ENCODE data around the gene ARFRP1. TPM values are rescaled to one million over a fixed set of nuclear protein-coding genes. Genes with fewer than 3 reads are reported as not detected.
A peak's percentile ranks its signal among the peaks of the same experiment; 100 is the strongest.

ARFRP1 gene
- total RNA-seq (2014; rRNA removed; shearing (Covaris generic)) (47.9 and 53.3 TPM in 2 replicates), total RNA-seq (2022) (82.1 and 85.6 TPM in 2 replicates), Bru-seq, nascent RNA (percentile 65 among the genes with signal in this experiment), BruChase-seq, experiment 1, labeled RNA remaining after a 6-hour chase (percentile 77 among the genes with signal in this experiment), BruChase-seq, experiment 2, labeled RNA remaining after a 2-hour chase (percentile 76 among the genes with signal in this experiment)
- long read RNA-seq, transcript ARFRP1-214 (8 exons, 2,559 nt): major isoform, 14 of 103 reads
- long read RNA-seq, transcript ARFRP1-207 (7 exons, 1,698 nt): minor isoform, 7 of 103 reads
- long read RNA-seq, partial matches to known transcripts: 8 of 103 reads
- long read RNA-seq, other reads (novel, unspliced or antisense): 64 of 103 reads

DNA sequence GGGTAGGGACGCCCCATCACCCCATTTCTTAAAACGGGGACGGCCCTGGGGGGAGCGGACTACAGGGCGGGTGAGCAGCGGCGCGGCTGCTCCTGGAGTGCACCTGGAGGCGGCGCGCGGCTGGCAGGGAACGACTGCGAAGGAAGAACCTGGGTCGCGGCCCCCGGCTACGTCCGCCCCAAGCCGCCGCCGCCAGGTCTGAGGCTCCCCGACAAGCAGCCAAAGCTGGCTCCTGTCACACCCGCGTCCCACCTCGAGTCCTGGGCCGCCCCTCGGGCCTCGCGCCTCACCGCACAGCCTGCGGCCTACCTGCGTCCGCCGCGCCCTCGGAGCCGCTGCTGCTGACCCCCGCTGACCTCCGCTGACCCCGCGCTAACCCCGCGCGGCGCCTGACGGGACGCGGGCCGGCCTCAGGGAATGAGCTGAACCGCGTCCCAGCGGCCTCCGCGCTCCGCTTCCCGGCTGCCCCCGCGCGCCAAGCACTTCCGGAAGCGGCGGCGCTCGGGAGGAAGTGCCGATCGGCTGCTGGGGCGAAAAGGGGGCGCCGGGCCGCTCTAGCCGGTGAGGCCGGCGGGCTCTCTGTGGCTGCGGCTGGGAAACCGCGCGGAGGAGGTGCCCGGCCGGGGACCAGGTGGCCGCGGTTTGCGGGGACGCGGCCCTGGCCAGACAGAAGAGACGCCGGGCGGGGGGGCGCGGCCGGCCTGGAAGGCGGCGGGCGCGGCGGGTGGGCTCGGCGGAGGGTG lies at the start of gene ARFRP1, which contains the start of gene ZGPAT:
Gene ARFRP1 (minus strand): TSS at position 419 of the 743 bp plus-strand sequence. CDS start 885 bp downstream, outside the sequence.
Gene ZGPAT (plus strand): TSS at position 482 of the 743 bp plus-strand sequence. CDS start 542 bp downstream, outside the sequence.
- H3K27ac ChIP-seq (ENCODE audit: low read depth, low read length, poor library complexity, severe bottlenecking): peak within 1 kb of the TSS; percentile 71
- peak within 1 kb of the TSS; percentile 39; the same call in 1 of the 2 replicates for H2AFZ ChIP-seq (ENCODE audit: low read length)
- ChIA-PET POLR2A (interaction anchor here (0.6 to 2.2 kb wide), 3 partner anchors 29 to 67 kb away, joined by 3 to 13 read pairs (median 5); partner anchors contain the start of gene LIME1), CTCF (ENCODE audit: unreplicated experiment) (interaction anchor here (0.5 to 1.2 kb wide), 3 partner anchors 19 to 81 kb away, joined by 3 read pairs; no protein-coding TSS in a partner anchor)
- H4K20me1 ChIP-seq (ENCODE audit: insufficient read depth, low read length): peaks cover 8% of the 10 kb centered on the region; the same call in 1 of the 2 replicates
- no TSS peak for BruUV-seq (replicated peaks)
- no peaks in the 10 kb centered on the region for H3K9me2 ChIP-seq (ENCODE audit: insufficient read depth, low read length)
- peak within 1 kb of the TSS; percentile 79 for H3K4me2 ChIP-seq (ENCODE audit: low read length)
- intact Hi-C loops (cut with micrococcal nuclease; ENCODE audit: unreplicated experiment): loop anchor here (1.0 to 5.0 kb wide), 5 partner anchors 21 to 157 kb away; partner anchors contain the start of gene LIME1
- peak within 1 kb of the TSS; percentile 97 for H3K4me3 ChIP-seq (ENCODE audit: low read depth, low read length, poor library complexity, severe bottlenecking)
- H3K9me3 ChIP-seq (ENCODE audit: low read length): peaks cover 10% of the 10 kb centered on the region
- peak; percentile 90 for DNase-seq (ENCODE audit: low spot score)
- TF ChIP-seq EZH2phosphoT487 (IDR thresholded peaks at IDR 0.05; ENCODE audit: borderline replicate concordance, low read depth, low read length): no peak
- no peak for TF ChIP-seq CTCF (conservative IDR thresholded peaks at IDR 0.05; ENCODE audit: low read length)
- H3K79me2 ChIP-seq (ENCODE audit: insufficient read depth, low read depth, low read length): peaks cover 69% of the 10 kb centered on the region
- peaks cover 31% of the 10 kb centered on the region for H3K4me1 ChIP-seq (ENCODE audit: insufficient read depth, low read length, poor library complexity, severe bottlenecking)
- H3K36me3 ChIP-seq (ENCODE audit: insufficient read depth, low read length): peaks cover 78% of the 10 kb centered on the region

GRCh38 chr20:63756648-63756991 lies 48.8 kb upstream of the ARFRP1 start:
- BruUV-seq (replicated peaks): no TSS peak
- POLR2A ChIA-PET: interaction anchor here (1.6 kb wide), 1 partner anchor 13 kb away, joined by 3 read pairs; no protein-coding TSS in a partner anchor
- no peak for TF ChIP-seq CTCF (conservative IDR thresholded peaks at IDR 0.05; ENCODE audit: low read length)
- no peak for TF ChIP-seq EZH2phosphoT487 (IDR thresholded peaks at IDR 0.05; ENCODE audit: borderline replicate concordance, low read depth, low read length)

More at GRCh38 chr20:63756648-63756991, 48.8 kb upstream of the ARFRP1 start:
- no peaks in the 10 kb centered on the region for H3K4me1 ChIP-seq (ENCODE audit: insufficient read depth, low read length, poor library complexity, severe bottlenecking)
- no peaks in the 10 kb centered on the region for H4K20me1 ChIP-seq (ENCODE audit: insufficient read depth, low read length)
- H3K36me3 ChIP-seq (ENCODE audit: insufficient read depth, low read length): no peaks in the 10 kb centered on the region
- no peak overlapping the region for H3K4me3 ChIP-seq (ENCODE audit: low read depth, low read length, poor library complexity, severe bottlenecking)
- no peaks in the 10 kb centered on the region for H3K9me2 ChIP-seq (ENCODE audit: insufficient read depth, low read length)
- CTCF ChIA-PET (ENCODE audit: unreplicated experiment): no interaction called here
- H3K79me2 ChIP-seq (ENCODE audit: insufficient read depth, low read depth, low read length): no peaks in the 10 kb centered on the region
- H3K27ac ChIP-seq (ENCODE audit: low read depth, low read length, poor library complexity, severe bottlenecking): no peak overlapping the region
- no peak overlapping the region for H2AFZ ChIP-seq (ENCODE audit: low read length)
- intact Hi-C loops (cut with micrococcal nuclease; ENCODE audit: unreplicated experiment): no loop called here
- H3K9me3 ChIP-seq (ENCODE audit: low read length): no peaks in the 10 kb centered on the region
- H3K4me2 ChIP-seq (ENCODE audit: low read length): no peak overlapping the region
- DNase-seq (ENCODE audit: low spot score): no peak
